ENCODE measurements around the gene MESP2. TPM values are rescaled to one million over a fixed set of nuclear protein-coding genes. Genes with fewer than 3 reads are reported as not detected.

The MESP2 gene
- total RNA-seq, 1 donor from 2014 or later, result not detected

GRCh38 chr15:89769366-89769765 is 6.8 kb upstream of the MESP2 start:
- no peak for TF ChIP-seq CTCF (IDR thresholded peaks at IDR 0.05)
- H3K36me3 ChIP-seq, result no peaks in the 10 kb centered on the region
- H3K27me3 ChIP-seq, result no peaks in the 10 kb centered on the region
- intact Hi-C loops (cut with DNase I), result no loop called here
- H3K4me3 ChIP-seq, result no peak overlapping the region
- no peaks in the 10 kb centered on the region for H3K9me3 ChIP-seq
- H3K27ac ChIP-seq, result no peak overlapping the region
- H3K4me1 ChIP-seq, result no peaks in the 10 kb centered on the region
- DNase-seq (no peak), ATAC-seq (peak; percentile 26)

- H3K4me3 ChIP-seq, result no peak overlapping the region
- no peaks in the 10 kb centered on the region for H3K9me3 ChIP-seq
- no peaks in the 10 kb centered on the region for H3K27me3 ChIP-seq
- H3K27ac ChIP-seq, result no peak overlapping the region
- intact Hi-C loops (cut with DNase I), result no loop called here
- H3K36me3 ChIP-seq, result no peaks in the 10 kb centered on the region
- ATAC-seq (no peak), DNase-seq (no peak)
- H3K4me1 ChIP-seq, result no peaks in the 10 kb centered on the region
- TF ChIP-seq CTCF (IDR thresholded peaks at IDR 0.05), result no peak
These were observed 6.1 kb upstream of the MESP2 start for GRCh38 chr15:89770041-89770440.

- no peak overlapping the region for H3K4me3 ChIP-seq
- no peak for ATAC-seq
- no peak overlapping the region for H3K27ac ChIP-seq
- intact Hi-C loops (cut with DNase I), result no loop called here
- peaks cover 4% of the 10 kb centered on the region for H3K4me1 ChIP-seq
- no peaks in the 10 kb centered on the region for H3K36me3 ChIP-seq
- DNase-seq, result no peak
- peak; percentile 21 for TF ChIP-seq CTCF (IDR thresholded peaks at IDR 0.05)
- no peaks in the 10 kb centered on the region for H3K27me3 ChIP-seq
- H3K9me3 ChIP-seq, result no peaks in the 10 kb centered on the region
These were observed 3.1 kb upstream of the MESP2 start for GRCh38 chr15:89772932-89773583.

GRCh38 chr15:89774492-89774891 is 1.6 kb upstream of the MESP2 start:
- H3K4me3 ChIP-seq, result no peak overlapping the region
- intact Hi-C loops (cut with DNase I), result no loop called here
- H3K36me3 ChIP-seq, result no peaks in the 10 kb centered on the region
- no peaks in the 10 kb centered on the region for H3K27me3 ChIP-seq
- no peak for TF ChIP-seq CTCF (IDR thresholded peaks at IDR 0.05)
- DNase-seq (no peak), ATAC-seq (no peak)
- H3K9me3 ChIP-seq, result no peaks in the 10 kb centered on the region
- no peak overlapping the region for H3K27ac ChIP-seq
- peaks cover 4% of the 10 kb centered on the region for H3K4me1 ChIP-seq

- Histone ChIP-seq H3K36me3 (no peaks in the 10 kb centered on the region), H3K27ac (no peak overlapping the region), H3K4me3 (peak overlapping the region; percentile 51), H3K9me3 (no peaks in the 10 kb centered on the region), H3K4me1 (peaks cover 4% of the 10 kb centered on the region), H3K27me3 (no peaks in the 10 kb centered on the region)
- intact Hi-C loops (cut with DNase I), result no loop called here
- no peak for TF ChIP-seq CTCF (IDR thresholded peaks at IDR 0.05)
- no peak for DNase-seq
- no peak for ATAC-seq
These were observed 317 bp upstream of the MESP2 start for GRCh38 chr15:89775815-89776214.
